GM21619 (cell line): ENCODE results near the gene PLCB3.
"Not testable (repeated sequence)": the region's sequence is repeated elsewhere in the genome, so short reads cannot be mapped to it uniquely, and the experiment has no call there.

Experiments used
- ATAC-seq: cut with Tn5 transposase; IDR thresholded peaks from one replicate; pipeline ENCODE4 v1.9.1; 2021; ENCODE audit not compliant: unreplicated experiment

PLCB3 gene

DNA sequence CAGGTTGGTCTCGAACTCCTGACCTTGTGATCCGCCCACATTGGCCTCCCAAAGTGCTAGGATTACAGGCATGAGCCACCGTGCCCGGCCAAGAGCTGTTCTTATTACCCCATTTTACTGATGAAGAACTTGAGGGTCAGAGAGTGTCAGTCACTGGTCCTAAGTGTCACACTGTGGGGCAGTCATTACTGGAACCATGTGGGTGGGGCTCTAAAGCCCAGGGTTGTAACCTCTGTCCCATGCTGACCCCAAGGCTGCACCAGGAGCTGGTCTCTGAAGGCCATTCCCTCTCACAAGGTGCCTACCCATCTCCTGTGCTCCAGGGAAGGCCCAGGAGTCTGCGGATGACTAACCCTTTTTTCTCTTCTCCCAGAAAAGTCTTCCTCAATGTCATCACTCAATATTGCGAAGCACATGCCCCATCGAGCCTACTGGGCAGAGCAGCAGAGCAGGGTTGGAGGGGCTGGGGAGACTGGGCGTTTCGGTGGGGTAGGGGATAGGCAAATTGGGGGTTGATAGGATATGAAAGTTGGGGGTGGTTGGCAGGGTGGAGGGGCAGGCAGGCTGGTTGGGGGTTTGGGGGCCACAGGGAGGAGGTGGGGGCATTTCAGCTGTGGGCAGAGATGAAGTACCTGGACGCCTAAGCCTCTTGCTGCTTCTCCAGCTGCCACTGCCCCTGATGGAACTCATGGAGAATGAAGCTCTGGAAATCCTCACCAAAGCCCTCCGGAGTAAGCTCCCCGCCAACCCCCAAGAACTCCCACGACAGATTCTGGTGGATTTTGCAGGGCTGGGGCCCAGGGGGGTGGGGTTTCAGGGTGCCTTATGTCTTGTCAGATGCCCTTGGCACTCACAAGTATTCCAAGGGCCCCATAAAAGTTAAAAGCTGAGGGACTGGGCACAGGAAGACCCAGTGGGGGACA lies 52.0 kb downstream of the PLCB3 start:
- no peak for ATAC-seq

DNA sequence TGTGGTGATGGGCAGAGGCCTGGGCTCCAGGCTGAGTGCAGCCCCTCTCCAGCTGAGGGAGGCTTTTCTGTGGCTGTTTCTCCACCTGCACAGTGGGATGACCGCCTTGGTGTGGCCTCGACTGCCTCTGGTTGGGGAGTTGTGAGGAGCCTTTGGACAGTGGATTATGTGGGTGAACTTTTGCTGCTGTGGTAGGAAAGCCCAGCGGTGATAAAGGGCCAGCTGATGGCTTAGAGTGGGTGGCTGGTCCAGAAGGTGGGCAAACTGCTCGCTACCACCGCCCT lies 52.6 kb downstream of the PLCB3 start:
- no peak for ATAC-seq

DNA sequence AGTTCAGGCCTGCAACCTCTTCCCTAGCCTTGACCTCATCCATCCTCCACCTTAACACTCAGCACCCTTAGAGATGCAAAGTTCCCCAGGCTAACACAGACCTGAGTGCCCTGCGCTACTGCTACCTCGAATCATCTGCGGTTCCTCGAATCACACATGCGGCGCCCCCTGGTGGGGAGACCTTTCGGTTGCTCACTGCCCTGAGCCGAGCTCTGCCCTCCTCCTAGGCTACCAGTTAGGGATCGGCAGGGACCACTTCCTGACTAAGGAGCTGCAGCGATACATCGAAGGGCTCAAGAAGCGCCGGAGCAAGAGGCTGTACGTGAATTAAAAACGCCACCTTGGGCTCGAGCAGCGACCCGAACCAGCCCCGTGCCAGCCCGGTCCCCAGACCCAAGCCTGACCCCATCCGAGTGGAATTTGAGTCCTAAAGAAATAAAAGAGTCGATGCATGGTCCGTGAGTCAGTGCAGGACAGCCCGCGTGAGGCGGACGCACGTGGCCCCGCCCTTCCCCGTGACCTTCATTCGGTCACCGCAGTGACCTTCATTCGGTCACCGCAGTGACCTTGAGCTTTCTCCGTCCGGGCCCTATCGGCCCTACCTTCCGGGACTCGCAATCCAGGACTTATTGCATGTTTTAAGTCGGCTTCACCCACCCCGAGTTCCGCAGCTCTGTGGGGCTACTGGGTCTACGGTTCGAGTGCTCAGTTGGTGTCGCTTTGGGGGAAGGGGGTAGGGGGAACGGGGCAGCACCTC lies 53.2 kb downstream of the PLCB3 start:
- peak; percentile 17 for ATAC-seq

DNA sequence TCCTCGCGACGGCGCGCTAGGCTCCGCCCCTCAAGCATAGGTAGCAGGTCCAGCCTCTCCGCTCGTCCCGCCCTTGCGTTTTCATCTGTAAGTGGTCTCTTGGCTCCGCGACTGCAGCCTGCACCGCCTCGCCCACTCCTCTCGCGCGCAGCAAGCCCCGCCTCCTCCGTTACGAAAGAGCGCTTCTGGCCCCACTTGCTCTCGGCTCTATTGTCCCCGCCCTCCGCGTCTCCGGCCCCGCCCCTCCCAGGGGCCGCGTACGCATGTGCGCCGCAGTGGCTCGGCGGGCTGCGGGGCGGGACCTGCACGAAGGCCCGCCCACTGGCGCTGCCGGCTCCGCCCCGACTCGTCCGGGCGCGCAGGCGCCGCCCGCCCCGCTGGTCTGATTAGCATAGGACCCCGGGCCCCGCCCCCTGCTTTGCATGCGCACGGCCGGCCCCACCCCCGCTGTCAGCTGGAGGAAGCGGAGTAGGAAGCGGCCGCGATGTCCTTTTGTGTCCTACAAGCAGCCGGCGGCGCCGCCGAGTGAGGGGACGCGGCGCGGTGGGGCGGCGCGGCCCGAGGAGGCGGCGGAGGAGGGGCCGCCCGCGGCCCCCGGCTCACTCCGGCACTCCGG lies 53.9 kb downstream of the PLCB3 start, which contains the start of gene ESRRA:
ESRRA (plus strand) TSS at position 450 of the 616 bp plus-strand sequence. CDS start 1,656 bp downstream, outside the sequence.
- peak; percentile 54 for ATAC-seq

DNA sequence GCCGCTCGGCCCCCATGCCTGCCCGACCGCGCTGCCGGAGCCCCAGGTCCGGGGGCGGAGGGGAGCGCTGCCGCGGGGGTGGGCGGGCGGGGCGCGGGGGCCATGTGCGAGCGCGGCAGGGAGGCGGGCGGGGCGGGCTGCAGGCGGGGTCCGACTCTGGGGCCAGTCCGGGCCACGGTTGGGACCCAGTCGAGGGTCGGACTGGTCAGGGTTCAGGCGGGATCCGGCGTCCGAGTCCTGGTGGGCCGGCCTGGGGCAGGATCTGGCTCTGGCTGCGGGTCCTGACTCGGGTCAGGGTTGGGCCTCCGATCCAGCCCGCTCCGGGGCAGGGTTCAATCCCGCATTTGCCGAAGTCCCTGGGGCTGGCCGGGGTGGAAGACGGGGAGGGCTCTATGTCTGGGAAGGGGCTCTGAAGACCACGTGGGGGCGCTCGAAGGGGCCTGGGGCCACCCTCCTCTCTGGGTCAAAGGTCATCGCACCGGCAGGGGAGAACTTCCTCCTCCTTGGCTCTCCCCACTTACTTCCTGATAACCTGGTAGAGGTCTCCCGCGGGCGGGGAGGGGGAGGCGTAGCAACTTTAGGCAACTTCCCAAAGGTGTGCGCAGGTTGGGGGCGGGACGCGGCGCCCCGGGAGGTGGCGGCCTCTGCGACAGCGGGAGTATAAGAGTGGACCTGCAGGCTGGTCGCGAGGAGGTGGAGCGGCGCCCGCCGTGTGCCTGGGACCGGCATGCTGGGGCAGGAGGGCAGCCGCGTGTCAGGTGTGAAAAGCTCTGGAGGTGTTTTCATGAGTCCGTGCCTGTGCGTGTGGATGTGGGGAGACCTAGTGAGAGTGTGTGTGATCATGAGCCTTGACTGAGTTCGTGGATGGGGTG lies 54.6 kb downstream of the PLCB3 start:
- peak; percentile 28 for ATAC-seq

DNA sequence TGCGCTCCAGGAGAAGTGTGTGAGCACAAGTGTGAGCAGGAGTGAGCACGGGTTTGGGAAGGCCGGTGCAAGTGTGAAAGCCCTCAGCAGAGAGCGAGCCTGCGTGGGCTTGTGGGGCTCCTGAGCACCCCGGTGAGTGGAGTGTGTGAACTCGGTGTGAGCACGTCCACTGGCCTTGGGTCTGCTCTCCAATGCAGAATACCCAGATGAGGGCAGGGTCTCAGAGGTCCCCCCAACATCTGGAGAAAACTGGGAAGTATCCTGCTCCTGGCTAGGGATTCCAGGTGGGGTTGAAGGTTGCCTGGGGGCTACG lies 55.2 kb downstream of the PLCB3 start:
- no peak for ATAC-seq

DNA sequence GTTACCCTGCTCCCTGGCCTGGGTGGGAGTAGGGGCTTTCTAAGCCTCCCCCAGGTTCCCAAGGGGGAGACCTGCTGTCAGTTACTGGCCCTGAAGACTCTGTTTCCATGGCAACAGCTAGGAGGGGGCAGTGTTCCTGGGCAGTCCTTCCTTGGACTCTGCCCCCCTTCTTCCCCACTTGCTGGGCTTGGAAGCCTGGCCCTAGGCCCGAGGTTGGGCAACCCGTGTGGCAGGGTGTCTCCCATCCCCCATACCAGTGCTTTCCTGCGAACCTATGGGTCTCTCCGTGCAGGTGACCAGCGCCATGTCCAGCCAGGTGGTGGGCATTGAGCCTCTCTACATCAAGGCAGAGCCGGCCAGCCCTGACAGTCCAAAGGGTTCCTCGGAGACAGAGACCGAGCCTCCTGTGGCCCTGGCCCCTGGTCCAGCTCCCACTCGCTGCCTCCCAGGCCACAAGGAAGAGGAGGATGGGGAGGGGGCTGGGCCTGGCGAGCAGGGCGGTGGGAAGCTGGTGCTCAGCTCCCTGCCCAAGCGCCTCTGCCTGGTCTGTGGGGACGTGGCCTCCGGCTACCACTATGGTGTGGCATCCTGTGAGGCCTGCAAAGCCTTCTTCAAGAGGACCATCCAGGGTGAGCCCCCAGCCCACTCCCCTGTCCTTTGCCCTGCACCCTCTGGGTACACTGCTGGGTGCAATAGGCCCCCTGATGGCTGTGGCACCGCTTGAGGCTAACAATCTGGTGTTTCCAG lies 55.7 kb downstream of the PLCB3 start:
- ATAC-seq: no peak

DNA sequence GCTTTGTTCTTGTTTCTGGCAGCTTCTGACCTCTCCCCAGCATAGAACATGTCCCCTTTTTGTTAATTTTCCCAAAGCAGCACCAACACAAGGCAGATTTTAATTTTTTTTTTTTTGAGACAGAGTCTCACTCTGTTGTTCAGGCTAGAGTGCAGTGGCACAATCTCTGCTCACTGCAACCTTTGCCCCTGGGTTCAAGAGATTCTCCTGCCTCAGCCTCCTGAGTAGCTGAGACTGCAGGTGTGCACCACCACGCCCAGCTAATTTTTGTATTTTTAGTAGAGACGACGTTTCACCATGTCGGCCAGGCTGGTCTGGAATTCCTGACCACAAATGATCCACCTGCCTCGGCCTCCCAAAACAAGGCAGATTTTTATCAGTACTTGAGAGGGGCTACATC lies 56.5 kb downstream of the PLCB3 start:
- ATAC-seq: not testable (repeated sequence)

DNA sequence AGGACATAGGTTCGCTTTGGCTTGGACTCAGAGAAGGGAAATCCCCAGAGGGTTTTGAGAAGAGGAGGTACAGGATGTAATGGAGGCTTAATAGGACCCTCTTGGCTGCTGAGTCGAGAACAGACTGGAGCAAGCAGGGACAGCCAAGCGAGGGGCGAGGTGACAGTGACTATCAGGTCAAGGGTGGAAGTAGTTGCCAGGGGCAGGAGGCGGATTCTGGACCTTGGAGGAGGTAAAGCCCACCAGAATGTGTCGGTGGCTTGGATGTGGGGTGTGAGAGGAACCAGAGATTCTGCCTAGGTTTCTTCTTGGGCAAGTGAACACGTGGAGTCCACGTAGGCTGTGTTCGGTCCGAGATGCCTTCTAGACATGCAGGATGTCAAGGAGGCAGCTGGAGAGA lies 61.6 kb downstream of the PLCB3 start:
- no peak for ATAC-seq

DNA sequence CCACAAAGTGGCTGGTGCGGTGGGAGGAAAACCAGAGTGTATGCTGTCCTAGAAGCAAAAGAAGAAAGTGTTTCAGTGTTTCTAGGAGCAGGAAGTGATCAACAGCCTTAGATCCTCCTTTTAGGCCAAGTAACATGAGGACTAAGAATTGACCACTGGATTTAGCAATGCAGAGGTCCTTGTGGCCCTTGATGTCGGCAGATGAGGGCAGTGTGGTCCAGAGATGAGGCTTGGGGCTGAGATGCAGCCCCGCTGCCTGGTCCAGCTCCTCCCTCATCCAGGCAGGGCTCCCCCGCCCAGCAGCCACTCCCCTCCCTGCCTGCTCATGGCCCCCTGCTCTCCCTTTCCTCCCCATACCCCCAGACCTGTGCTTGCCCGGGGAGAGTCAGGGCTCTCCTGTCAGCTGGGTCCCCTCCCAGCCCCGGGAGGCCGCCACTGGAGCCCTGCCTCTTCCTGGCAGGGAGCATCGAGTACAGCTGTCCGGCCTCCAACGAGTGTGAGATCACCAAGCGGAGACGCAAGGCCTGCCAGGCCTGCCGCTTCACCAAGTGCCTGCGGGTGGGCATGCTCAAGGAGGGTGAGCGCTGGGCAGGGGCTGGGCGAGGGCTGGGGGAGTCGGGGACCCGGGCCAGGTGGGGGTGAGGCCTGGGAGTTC lies 62.3 kb downstream of the PLCB3 start:
- ATAC-seq: no peak

DNA sequence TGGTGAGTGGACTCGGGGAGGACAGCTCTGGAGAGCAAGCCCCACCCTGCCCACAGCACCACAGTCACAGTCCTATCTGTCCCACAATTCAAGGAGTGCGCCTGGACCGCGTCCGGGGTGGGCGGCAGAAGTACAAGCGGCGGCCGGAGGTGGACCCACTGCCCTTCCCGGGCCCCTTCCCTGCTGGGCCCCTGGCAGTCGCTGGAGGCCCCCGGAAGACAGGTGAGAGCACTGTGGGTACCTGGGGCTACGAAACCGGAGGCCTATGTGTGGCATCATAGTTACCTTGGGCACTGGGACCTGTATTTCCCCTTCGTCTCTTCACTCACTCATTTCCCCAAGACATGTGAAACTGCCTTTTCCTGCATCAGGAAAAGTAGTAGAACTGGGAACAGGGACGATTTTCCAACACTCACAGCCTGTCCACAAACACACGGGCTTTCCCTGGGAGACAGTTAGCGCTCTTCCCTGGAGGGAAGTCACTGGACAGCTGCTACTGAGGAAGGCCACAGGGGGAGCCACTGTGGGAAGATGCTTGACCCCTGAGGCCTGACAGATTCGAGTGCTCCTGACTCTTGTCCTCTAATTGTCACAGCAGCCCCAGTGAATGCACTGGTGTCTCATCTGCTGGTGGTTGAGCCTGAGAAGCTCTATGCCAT lies 62.9 kb downstream of the PLCB3 start:
- ATAC-seq: no peak

DNA sequence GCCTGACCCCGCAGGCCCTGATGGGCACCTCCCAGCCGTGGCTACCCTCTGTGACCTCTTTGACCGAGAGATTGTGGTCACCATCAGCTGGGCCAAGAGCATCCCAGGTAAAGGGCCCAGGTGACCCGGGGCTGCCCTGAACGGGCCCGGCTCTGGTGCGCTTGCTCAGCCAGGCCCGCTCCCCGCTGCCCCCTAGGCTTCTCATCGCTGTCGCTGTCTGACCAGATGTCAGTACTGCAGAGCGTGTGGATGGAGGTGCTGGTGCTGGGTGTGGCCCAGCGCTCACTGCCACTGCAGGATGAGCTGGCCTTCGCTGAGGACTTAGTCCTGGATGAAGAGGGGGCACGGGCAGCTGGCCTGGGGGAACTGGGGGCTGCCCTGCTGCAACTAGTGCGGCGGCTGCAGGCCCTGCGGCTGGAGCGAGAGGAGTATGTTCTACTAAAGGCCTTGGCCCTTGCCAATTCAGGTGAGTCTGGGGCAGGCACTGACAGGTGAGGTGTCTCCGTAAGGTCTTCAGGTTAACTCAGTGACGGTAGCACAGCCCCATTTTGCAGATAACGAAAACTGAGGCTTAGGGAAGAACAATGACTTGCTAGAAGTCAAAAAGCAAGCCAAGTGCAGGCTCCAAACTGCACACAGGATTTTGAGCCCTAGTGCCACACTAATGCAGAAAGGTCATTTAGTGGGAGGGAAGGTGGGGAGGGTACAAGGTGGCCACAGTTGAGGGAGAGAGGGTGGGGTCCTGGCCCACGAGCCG lies 63.7 kb downstream of the PLCB3 start:
- no peak for ATAC-seq

DNA sequence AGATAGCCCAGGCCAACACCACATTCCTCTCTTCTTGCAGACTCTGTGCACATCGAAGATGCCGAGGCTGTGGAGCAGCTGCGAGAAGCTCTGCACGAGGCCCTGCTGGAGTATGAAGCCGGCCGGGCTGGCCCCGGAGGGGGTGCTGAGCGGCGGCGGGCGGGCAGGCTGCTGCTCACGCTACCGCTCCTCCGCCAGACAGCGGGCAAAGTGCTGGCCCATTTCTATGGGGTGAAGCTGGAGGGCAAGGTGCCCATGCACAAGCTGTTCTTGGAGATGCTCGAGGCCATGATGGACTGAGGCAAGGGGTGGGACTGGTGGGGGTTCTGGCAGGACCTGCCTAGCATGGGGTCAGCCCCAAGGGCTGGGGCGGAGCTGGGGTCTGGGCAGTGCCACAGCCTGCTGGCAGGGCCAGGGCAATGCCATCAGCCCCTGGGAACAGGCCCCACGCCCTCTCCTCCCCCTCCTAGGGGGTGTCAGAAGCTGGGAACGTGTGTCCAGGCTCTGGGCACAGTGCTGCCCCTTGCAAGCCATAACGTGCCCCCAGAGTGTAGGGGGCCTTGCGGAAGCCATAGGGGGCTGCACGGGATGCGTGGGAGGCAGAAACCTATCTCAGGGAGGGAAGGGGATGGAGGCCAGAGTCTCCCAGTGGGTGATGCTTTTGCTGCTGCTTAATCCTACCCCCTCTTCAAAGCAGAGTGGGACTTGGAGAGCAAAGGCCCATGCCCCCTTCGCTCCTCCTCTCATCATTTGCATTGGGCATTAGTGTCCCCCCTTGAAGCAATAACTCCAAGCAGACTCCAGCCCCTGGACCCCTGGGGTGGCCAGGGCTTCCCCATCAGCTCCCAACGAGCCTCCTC lies 64.6 kb downstream of the PLCB3 start:
- not testable (repeated sequence) for ATAC-seq

DNA sequence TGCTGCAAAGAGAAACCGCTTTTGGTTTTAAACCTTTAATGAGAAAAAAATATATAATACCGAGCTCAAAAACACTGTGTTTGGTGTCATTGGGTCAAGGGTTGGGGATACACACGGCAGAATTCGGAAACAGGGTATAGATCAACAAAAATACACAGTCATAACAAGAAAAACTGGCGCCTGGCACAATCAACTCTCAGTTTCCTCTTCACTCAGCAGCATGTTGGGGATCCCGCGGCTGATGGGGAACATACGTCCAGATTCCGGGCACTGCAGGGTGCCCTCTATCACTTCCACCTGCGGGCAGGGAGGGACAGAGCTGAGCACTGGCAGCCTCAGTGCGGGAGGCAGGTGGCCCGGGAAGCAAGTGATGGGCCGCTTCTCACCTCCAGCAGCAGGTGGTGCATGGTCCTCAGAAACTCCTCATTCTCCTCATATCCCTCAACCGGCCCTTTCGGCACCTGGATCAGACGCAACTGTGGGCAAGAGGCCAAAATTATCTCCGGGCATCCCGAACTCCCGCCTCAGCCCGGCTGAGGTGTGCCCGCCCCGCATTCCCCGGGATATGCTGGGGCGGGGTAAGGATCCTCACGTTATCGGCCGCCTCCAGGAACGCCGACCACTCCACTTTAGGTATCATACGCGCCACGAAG lies 65.5 kb downstream of the PLCB3 start:
- peak; percentile 2 for ATAC-seq

DNA sequence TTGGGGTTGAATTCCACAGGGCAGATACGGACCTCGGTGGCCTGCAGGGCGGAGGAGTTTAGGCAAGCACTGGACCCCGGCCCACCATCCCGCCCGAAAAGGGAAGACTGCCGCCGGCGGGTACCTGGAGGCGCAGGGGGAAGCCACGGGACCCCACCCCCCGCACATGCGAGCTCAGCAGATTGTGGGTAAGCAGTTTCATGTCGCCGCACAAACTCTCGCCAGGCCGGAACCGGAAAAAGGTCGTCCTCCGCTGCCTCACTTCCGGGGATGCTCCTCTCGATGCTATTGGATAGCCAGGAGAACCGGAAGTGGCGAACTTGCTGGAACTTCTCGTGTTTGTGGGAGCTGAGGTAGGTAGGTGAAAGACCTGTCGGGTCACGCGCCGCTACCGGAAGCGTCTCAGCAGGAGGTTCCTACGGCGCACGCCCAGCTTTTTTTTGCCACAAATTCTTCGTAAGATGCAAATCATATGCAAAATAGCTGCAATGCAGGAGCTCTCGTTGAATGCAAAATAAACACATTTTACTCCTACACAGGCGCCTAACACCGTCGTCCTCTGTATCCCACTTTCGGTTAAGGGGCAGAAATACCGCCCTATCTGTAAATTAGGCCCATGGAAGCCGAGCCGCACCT lies 66.1 kb downstream of the PLCB3 start, which contains the start of gene TRMT112:
TRMT112 (minus strand) TSS at position 235 of the 636 bp plus-strand sequence; CDS start at position 202, 33 bp downstream.
- ATAC-seq: peak; percentile 53

DNA sequence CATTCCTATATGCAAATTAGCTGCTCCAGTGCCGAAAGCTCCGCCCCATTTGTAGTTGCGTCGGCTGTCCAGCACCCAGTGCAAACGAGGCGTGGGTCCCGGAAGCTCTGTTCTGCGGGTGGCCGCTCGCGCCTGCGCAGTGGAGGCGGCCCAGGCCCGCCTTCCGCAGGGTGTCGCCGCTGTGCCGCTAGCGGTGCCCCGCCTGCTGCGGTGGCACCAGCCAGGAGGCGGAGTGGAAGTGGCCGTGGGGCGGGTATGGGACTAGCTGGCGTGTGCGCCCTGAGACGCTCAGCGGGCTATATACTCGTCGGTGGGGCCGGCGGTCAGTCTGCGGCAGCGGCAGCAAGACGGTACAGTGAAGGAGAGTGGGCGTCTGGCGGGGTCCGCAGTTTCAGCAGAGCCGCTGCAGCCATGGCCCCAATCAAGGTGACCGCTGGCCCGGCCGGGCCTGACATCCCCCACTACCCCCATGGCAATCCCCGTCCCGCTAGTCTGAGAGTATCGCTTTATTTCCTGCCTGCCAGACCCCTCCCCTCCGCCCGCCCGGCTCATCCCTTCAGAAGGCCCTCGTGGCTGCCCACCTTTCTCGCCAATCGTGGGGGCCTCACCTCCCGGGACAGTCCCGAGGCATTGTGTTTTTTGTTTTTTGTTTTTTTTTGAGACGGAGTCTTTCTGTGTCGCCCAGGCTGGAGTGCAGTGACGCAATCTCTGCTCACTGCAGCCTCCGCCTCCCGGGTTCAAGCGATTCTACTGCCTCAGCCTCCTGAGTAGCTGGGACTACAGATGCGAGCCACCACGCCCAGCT lies 66.8 kb downstream of the PLCB3 start, which contains the start of gene PRDX5:
PRDX5 (plus strand) TSS at position 161 of the 805 bp plus-strand sequence; CDS start at position 256, 95 bp downstream.
- ATAC-seq: peak; percentile 55
